GM20431 (cell line): ENCODE results near the gene ZNF467.

ENCODE experiments used
- in situ Hi-C: fragments of 300-500 bp; cut with MseI, MboI; formaldehyde crosslinking; loops from one replicate; pipeline ENCODE4 v1.15.0; 2020; ENCODE audit warnings: low sequenced_read_pairs; ENCODE audit not compliant: unreplicated experiment

The ZNF467 gene

GRCh38 chr7:149789101-149789500 is 15.7 kb upstream of the ZNF467 start:
- in situ Hi-C loops: no loop called here

DNA sequence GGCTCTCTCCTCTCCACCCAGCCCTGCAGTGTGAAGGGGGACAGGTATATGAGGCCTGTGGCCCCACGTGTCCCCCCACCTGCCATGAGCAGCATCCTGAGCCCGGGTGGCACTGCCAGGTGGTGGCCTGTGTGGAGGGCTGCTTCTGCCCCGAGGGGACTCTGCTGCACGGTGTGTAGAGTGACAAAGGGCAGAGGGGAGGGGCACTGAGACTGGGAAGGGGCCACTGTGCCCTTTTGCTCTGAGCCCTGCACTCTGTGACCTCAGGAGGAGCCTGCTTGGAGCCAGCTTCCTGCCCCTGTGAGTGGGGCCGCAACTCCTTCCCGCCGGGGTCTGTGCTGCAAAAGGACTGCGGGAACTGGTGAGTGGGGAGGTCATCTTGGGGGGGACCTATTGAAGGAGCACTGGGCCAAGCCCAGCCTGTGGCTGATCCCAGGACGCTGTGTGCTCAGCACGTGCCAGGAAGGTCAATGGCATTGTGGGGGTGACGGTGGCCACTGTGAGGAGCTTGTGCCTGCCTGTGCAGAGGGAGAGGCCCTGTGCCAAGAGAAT is 15.0 kb upstream of the ZNF467 start:
- in situ Hi-C loops: no loop called here

DNA sequence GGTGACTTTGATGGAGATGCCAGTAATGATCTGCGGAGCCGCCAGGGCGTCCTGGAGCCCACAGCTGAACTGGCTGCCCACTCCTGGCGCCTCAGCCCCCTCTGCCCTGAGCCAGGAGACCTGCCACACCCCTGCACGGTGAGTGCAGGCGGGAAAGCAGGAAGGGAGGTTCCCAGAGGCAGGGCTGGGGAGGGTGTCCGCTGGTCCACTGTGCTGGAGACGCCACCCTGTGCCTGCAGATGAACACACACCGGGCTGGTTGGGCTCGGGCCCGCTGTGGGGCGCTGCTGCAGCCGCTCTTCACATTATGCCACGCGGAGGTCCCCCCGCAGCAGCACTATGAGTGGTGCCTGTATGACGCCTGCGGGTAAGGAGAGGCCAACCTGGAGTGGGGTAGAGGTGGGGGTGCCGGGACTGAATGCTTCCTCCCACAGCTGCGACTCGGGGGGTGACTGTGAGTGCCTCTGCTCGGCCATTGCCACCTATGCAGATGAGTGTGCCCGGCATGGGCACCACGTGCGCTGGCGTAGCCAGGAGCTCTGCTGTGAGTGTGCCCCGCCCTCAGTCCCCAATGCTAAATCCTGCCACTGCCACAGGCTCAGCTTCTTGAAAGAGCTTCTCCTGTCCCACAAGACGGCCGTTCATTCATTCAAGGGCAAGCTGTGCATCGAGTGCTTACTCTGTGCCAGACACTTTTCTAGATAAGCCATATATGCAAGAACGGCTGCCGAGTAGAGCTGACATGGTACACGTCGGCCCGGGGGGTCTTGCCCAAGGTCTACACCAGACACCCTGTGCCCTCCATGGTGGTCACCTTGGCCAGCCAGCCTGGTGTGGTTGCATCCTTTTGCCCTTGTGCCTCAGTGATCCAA is 14.3 kb upstream of the ZNF467 start:
- in situ Hi-C loops: no loop called here

- in situ Hi-C loops: no loop called here
Measured at GRCh38 chr7:149785983-149786382, 12.6 kb upstream of the ZNF467 start.

- in situ Hi-C loops: no loop called here
Measured at GRCh38 chr7:149785402-149785801, 12.0 kb upstream of the ZNF467 start.

DNA sequence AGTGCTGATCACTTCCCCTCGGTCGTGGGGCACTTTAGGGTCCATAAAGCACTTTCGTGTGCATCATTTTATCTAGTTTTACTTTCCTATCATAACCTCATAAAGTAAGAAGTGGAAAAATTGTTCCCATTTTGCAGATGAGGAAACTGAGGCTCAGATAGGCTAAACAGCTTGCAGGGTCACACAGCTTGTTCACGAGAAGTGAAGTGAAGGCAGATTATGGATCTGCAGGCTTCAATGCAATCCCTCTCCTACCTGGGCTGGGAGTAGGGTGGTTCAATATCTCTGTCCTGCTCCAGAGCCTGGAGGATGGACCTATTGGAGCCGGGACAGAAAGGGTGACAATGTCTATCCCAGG is 10.8 kb upstream of the ZNF467 start:
- in situ Hi-C loops: no loop called here

- in situ Hi-C loops: no loop called here
Measured at GRCh38 chr7:149783386-149784250, 10.2 kb upstream of the ZNF467 start.

GRCh38 chr7:149782682-149783345 is 9.4 kb upstream of the ZNF467 start:
- in situ Hi-C loops: no loop called here

DNA sequence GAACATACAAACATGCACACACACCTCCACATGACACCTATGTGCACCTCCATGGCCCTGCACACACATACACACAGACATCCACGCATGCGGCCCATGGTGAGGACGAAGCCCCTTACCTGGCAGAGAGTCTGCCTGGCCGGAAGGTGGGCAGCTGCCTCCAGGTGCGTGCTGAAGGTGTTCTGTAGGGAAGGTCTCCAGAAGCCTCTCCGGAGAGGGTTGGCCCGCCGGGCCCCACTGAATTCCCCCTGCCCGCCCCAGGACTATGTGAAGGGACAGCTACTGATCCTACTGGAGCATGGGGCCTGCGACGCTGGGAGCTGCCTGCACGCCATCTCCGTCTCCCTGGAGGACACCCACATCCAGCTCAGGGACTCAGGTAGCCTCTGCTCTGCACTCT is 8.5 kb upstream of the ZNF467 start:
- in situ Hi-C loops: no loop called here

DNA sequence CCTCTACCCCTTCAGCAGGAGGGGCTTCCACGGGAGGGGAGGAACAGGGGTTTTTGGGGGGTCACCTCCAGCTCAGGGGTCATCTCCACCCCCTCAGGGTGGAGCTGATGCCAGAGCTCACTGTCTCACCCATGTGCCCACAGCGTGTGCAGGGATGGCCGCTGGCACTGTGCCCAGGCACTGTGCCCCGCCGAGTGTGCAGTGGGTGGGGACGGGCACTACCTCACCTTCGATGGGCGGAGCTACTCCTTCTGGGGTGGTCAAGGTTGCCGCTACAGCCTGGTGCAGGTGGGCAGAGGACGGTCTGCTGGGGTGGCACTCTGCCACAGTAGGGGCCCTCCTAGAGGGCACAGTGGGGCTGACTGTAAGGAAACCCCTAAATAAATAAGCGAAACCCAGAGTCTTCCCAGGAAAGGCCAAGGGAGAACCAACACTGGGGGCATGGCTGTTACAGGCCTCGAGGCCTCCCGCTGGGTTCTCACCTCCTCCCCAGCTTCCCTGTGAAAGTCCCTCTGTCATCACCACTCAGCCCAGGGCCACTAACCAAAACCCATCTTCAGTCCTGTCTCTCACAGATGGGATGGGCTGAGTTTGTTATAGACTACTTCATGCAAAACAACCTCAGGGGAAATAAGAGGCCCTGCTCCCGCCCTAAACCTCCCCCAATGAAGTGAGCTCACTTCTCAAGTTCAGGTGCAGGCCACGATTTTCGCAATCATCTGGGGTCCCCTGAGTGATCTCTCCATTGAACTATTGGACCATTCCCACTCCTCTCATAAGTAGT is 7.4 kb upstream of the ZNF467 start:
- in situ Hi-C loops: no loop called here

DNA sequence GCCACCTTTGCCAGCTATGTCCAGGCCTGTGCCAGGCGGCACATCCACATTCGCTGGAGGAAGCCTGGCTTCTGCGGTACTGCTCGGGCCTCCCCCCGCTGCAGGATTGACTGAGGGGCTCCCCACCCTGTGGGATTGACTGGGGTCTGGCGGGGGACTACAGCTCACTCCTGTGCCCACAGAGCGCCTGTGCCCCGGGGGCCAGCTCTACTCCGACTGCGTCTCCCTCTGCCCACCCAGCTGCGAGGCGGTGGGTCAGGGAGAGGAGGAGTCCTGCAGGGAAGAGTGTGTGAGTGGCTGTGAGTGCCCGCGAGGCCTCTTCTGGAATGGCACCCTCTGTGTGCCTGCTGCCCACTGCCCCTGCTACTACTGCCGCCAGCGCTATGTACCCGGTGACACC is 6.7 kb upstream of the ZNF467 start:
- in situ Hi-C loops: no loop called here

GRCh38 chr7:149779502-149779805 is 6.1 kb upstream of the ZNF467 start:
- in situ Hi-C loops: no loop called here

DNA sequence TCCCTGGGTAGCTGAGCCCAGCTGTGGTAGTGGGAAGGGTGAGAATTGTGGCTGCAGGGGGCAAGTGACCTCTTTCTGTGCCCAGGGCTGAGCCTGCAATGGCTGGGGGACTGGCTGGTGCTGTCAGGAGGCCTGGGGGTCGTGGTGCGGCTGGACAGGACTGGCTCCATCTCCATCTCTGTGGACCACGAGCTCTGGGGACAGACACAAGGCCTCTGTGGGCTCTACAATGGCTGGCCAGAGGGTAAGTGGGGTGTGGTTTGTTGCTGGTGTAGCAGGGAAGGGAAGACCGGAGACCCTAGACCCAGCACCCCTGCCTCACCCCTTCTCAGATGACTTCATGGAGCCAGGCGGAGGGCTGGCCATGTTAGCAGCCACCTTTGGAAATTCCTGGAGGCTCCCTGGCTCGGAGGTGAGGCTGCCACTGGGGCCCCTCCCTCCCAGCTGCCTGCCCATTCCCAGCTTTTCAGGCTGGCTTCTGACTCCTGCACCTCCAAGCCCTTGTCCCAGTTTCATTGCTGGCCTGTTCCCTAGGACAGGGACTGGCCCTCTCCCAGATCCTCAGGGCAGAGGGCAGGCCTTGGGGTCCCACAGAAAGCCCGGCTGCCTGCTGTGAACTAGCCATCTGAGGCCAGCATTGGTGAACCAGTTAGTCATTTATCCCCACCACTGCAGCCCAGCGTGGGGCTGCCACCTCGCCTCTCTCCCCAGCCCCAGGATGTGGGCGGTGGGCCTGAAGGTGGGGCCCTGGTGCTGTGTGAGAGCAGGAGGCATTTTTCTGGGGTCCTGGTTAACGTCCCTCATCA is 5.5 kb upstream of the ZNF467 start:
- in situ Hi-C loops: no loop called here

- in situ Hi-C loops: no loop called here
Measured at GRCh38 chr7:149778327-149778637, 4.9 kb upstream of the ZNF467 start.

- in situ Hi-C loops: no loop called here
Measured at GRCh38 chr7:149777551-149778326, 4.4 kb upstream of the ZNF467 start.

GRCh38 chr7:149776848-149777407 is 3.5 kb upstream of the ZNF467 start:
- in situ Hi-C loops: no loop called here

DNA sequence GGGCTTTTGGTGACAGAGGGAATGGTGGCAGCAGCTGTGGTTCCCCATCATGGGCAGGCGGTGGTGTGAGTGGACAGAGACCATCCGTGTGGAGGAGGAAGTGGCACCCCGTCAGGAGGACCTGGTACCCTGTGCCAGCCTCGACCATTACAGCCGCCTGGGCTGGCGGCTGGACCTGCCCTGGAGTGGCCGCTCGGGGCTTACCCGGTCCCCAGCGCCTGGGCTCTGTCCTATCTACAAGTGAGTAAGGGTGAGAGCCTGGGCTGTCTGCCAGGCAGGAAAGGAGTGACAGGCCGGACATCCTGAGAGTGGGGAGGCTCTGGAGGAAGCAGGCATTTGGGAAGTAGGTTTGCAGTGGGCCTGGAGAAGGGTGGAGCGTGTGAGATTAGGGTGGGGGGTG is 2.9 kb upstream of the ZNF467 start:
- in situ Hi-C loops: no loop called here

DNA sequence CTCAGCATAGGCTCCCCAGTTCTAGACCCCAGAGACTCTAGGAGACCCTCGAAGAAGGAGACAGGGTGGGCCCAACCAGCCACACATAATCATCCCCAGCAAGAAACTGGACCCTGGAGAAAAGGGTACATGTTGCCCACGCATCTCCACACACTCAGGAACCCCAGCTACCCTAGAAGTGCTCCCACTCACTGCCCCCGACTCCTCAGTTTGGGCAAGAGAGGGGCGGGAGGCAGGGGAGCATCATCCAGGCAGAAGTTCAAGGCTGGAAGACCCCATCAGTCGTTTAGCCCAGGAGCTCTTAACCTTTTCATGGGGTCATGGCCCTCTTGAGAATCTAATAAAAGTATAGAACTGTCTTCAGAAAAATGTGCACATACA is 1.8 kb upstream of the ZNF467 start:
- in situ Hi-C loops: no loop called here
